Measurements from ENCODE around the gene KIAA0825.

KIAA0825 gene

DNA sequence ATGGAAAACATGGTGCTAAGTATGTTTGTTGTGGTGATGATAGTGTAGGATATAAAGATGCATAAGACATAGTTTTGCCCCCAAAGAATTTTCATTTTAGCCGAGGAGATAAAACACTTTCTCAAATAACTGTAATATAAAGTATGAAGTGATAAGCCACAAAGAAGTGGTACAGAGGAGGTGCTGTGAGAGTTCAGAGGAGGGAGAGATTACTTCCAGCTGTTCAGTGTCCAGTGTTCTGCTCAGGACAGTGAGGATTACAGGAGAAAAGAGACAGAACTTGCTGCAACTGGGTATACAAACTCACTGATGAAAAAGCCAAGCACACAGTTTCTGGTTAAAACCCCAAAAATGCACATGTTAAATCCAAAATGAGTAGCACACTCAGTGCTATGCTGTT, 309.3 kb downstream of the KIAA0825 start:
- no peak for DNase-seq

DNA sequence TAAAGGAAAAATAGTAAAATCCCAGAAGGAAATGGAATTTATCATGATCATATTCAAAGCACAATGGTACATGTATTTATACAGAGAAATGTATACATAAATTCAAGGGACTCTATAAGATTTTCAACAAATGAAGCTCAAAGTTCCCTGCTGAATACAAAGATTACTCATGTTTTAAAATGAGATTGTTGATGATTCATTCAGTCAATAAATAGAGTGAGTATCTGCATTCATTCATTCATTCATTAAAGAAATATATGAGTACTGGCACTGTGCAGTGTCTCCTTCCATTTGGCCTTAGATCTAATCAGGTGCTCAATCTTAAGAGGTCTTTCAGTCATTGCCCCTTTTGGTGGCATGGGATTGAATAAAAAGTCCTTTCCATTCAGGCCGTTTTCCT, 310.0 kb downstream of the KIAA0825 start:
- DNase-seq, result no peak

DNA sequence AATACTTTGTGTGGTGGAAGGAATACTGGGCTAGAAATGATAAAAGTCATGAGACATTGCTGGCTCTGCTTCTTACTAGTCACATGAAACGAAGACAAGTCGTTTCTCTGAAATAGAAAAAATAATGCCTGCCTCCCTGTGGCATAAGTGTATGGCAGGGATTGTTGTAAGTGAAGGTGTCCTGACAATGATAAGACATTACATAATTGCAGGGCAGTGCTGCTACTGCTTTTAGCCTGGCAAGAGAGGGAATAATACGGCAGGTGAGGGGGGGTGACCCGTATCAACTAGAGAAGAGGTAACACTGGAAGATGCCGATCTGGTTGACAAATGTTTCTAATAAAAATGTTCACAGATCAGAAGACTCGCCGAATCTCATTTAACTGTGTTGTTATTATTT, 314.3 kb downstream of the KIAA0825 start:
- DNase-seq, result no peak

DNA sequence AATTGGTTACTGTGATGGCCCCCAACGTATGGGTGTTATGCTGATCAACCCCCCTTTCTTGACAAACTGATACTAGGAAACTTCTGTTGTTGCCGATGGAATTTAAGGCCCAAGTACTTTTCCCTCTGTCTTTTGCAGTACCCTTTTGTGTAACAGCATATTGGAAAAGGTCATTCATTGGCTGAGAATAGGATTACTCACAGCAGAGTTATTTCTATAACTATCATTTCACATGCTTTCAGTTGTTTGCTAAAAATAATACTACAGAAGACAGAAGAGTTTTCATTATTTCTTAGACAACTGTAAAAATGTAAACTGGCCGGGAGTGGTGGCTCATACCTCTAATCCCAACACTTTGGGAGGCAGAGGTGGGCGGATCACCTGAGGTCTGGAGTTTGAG, 329.5 kb downstream of the KIAA0825 start:
- DNase-seq, result no peak

DNA sequence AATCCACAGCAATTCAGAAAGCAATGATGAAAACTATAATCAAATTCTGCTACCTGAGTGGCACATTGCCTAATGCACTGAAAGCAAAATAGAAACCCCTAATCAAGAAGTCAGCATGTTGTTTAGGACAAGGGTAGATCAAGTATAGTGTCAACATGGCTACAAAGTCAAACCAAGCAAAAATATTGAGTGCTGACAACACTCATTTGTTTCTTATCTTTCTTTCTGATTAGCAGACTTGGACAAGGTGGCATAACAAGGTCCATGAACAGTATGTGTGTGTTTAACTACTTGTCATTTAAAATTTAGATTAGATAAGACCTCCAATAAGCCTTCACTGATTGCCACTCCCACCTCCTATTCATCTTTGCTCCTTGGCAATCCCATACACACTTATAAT, 332.4 kb downstream of the KIAA0825 start:
- no peak for DNase-seq

DNA sequence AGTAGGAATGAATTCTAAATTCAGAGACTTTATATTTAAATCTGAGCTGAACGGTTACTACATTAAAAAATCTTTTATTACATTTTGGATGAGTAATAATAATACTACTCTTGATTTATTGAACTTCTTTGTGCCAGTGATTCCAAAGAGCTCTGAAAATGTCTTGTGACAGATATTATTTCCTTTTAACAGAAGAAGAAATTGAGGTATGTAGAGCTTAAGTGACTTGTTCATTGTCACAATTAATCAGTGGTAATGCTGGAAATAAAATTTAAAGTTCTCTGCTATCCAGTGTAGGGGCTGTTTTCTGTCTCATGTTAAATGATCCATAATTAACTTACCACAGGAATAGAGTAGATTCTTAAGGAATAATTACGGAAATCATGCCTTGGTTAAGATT, 335.3 kb downstream of the KIAA0825 start:
- no peak for DNase-seq

DNA sequence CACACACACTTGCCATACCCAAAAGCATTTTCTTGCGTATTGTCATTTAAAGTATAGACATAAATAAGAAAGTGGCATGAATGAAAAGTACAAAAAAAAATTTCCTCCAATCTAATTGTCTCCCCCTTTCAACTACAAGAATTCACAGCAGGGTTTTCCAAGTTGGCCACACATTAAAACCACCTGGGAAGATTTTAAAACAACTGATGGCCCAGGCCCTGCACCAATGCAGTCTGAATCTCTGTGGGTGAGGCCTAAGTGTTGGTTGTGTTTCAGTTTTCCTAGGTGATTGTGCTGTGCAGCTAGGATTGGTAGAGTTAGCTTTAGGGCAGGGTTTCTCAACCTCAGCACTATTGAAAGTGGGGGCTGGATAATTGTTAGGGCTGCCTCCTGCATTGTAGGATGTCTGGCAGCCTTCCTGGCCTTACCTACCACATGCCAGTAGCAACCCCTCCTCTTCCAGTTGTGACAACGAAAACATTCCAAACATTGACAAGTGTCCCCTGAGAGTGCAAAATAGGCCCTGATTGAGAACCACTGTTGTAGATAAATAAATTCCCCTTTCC, 337.1 kb downstream of the KIAA0825 start:
- DNase-seq, result no peak

DNA sequence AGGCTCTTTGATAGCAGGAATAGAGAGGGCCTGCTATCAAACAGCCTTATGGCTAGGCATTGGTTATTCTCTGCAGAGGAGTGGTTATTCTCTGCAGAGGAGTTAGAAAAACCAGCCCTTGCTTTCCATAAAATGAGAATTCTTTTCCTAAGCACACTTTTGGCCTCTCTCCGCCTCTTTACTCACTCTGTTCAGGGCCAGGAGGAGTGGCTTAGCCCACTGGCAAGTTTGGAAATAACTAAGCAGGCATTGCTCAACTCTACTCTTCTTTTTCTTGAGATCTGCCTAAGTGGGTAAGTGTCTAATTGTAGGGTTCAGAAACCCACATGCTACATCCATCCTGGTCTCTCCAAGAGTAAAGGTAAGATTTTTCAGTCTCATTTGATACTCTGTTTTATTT, 341.7 kb downstream of the KIAA0825 start:
- peak in 1 of 2 donors; percentile 8 for DNase-seq

DNA sequence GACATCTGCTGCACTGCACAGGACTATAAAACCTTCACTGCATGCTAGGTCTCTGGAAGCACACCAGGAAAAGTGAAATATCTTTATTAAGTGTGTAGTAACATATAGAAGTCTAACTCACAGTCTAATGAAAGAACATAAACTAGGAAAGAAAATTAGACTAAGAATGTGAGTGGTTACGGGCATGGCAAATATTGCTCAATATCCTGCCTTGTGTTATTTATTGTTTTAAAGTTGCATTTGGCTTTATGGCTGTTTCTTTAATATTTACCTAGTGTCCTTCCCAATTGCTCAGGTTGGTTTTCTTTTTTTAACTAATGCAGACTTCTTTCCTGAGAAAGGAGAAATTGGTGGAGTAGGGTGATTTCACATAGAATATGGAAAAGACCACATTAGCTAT, 342.4 kb downstream of the KIAA0825 start:
- DNase-seq, result no peak

DNA sequence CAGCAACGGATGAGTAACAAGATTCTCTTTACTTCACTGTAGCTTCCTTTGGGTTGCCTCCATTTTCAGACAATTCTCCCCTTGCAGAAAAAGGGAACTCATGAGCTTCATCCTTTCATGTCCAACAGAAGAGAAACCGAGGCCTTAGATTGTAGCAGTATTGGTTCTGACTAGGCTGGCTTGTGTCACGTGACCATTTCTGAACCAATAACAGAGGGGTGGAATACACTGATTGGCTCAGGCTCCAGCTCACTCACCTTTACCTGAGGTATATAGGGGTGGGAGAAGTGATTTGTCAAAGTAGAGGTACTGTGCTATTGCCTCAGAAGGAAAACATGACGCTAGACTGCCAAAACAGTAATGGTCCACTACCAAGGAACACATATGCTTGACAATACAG, 343.7 kb downstream of the KIAA0825 start:
- DNase-seq, result no peak

DNA sequence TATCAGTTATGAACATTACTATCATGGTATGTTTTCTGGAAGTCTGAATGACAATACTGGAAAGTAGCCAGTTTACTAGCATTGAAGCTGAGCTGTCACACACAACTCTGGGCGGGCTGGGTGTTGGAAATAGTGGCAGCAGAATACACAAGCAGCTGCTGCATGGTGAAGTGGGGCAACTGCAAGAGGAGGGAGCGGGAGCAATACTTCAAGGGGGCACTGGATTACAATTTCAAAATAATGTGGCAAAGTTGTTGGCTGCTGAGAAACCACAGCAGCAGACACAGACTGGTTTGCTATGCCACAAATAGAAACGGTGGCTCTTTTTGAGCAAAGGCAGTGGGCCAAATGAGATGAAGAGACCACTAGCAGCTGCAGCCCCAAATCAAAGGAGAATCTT, 350.2 kb downstream of the KIAA0825 start:
- DNase-seq, result no peak

DNA sequence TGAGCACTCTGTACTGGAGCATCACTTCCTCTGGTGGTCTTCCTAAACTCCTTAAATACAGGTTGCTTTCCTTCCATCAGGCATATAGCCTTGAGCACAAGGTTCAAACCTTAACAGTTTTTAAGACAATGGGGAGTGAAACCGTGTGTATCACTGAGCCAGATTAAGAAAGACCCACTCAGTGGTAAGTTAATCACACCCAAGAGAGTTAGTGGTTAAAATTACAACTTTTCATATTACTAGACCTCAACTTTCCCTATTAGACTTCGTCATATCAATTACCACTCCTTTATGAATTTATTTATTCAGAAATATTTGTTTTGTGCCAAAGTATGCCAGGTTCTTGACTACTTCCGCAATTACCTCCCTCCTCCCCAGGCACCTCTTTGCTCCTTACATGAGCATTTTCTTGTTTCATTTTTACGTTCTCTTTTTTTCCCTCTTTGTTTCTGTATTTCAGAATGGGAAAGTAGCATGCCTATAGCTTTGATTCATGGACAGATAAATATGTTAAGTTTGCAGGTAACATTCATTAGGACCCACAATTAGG, 351.0 kb downstream of the KIAA0825 start:
- no peak for DNase-seq

DNA sequence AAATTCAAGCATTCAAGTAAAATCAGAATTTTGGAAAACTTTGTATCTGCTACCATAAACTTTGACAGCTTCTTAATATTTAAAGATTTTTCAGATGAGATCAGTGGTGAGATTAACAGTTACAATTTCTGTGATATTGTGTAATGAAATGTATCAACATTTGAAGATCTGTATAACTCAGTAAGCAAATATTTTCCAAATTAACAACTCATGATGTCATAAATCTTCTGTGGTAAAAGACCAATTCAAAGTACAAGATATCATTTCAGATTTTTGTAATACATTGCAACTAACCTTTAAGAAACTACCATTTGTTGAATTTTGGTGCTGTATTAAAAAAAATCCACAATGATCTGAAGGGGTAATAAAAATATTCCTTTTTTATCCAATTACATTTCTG, 352.2 kb downstream of the KIAA0825 start:
- DNase-seq, result no peak

DNA sequence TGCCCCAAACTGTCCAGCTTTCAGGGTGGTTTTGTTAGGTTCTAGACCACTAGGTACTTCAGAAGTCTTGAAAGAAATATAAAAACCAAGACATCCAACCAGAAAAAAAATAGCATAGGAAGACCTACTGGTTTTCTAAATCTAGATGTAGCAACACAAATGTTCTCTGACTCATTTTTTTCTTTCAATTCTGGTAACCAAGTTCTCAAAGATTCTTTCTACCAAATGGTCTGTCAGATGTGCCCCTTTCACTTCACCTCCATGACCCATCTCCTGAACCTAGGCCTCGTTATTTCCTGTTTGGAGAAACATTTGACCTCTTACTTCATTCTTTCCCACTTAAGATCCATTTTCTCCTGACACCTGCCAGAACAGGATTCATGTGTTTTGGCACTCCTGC, 355.3 kb downstream of the KIAA0825 start:
- DNase-seq, result no peak

DNA sequence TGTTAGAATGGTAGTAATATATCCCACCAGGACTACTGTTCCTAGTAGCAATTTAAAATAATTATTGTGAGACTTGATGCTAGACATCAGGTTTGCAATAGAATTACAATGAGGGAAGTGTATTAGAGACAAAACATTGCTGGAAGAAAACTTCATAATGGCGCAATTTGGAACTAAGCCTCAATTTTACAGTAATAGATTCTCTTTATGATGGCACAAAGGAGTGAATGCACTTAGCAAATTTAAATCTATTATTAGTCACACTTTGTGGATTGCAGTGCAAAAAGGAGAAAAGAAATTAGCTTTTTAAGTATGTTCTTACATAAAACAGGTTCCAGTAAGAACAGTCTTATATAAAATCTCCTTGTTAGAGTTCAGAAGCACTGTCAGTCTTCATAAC, 358.3 kb downstream of the KIAA0825 start:
- no peak for DNase-seq

DNA sequence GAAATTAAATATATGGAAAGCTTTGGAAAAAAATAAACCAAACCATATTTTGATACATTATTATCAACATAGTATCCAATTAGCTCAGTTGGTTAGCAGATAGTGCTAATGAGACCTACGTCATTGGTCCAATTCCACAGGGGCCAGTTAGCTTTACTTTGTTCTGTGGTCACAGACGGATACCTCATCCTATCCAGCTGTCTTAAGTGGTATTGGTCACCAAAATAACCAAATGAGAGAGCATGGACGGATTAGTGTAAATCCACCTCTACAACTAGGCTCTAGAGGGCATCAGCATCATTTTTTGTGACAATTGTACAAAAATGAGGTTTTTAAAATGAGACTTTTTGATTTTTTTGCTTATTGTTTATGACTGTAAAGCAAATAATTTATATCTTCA, 364.2 kb downstream of the KIAA0825 start:
- DNase-seq, result no peak

DNA sequence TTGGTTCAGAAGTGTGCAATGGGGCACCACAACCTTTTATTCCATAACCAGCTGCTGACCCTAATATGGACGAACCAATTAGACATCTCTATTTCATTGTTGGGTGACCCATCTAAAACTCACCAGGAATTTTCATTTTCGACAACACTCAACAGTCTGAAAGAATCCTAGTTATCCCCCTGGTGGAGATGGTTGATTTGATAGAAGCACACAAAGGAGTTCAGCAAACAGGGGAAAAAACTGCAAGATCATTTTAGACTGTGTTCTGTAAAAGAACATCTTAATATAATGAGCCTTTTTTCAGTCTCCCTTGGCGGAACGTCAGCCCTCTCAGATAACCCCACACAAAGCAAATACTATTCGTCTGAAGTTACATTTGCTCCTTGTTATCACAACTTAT, 367.4 kb downstream of the KIAA0825 start:
- DNase-seq, result no peak

DNA sequence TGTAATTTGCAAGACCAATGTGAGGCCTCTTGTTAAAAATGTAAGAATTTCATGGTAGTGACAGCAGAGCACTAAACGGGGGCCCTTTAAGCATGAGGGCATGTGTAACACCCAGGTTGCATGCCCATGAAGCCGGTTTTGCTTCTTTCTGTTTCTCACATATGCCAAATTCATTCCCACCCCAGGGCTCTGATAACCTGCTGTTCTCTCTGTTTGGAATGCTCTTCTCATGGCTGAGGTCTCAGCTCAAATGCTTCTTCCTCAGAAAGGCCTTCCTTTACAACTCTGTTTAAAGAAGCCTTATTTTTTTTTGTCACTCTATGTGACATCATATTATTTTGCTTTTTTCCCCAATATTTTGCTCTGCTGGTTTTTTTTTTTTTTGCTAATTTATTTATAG, 369.0 kb downstream of the KIAA0825 start:
- no peak for DNase-seq

DNA sequence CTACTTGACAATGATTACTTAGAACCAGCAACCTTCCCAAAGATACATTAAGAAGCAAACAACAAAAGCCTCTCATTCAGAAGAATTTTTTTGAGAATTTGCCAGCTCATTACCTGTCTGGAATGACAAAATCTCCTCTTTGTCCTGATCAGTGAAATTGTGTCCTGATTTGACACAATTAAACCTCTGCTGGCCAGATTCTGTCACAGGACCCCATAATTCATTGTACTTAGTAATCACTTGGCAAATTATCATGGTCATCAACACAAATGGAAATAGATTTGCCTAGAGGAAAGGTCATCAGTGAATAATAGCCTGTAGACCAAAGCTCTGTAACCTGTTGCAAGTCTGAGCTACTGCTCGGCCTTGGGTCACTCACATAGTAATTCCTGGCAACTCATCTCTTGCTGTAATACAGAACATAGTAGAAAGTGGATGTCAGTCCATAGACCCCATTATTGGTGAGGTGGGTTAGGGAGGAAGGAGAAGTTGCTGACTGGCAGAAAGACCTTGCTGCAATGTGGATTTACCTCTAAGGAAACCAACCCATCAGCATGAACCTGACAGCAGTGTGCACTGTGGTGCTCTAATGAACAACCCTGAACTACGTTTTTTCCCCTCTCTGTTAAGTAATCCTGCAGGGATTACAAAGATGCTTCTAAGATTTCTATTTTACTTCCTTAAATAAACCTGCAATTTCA, 370.1 kb downstream of the KIAA0825 start:
- DNase-seq, result no peak

DNA sequence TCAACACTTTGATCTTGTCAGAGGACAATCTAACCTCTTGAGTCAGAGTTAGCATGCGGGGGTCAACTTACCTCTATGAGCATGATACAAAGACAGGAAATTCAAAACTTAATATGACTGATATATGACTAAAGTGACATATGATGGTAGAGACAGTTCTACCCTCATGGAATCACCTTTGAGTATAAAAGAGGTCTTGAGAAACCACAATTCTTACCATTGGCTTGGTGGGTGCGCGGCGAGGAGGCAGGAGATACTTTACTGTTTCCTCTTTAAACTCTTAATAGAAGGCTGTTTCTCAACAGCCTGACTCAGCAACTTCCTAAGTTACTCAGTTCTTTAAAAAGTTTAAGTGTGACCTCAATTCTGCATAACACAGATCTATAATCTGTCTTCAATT, 372.8 kb downstream of the KIAA0825 start:
- peak; percentile 45 to 68 for DNase-seq

DNA sequence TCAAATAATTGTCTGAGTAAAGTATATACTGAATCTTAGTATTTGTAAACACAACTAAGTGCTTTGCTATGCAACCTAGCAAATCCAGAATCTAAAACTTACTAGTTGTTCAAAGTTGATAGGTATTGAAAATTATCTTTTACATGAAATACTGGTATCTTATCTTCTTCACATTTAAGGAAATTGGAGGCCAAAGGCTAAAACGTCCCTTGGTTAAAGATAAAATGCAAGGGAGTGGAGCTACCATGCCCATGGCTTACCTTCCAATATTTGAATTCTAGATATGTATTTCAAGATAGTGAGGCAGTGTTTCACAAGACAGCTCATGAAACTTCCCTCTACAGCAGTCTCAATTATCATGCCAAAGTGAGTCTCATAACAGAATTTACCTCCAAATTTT, 373.5 kb downstream of the KIAA0825 start:
- no peak for DNase-seq

DNA sequence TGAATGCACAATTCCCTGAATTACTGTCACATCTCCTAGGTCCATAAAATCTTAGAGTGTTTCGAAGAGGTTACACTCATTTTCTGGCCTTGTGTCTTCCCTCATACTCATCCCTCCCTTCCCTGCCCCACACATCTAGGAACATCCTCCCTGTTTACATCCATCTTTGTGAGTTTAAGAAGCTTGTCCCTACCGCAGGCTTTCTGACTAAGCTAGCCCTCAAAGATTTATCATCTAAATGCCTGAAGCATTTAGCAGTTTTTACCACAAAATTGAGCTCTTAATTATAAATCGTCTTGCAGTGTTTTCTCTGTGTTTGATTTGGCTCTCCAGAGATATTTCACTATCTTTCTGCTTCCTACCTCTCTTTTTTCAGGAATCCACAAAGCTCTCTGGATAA, 374.8 kb downstream of the KIAA0825 start:
- no peak for DNase-seq

DNA sequence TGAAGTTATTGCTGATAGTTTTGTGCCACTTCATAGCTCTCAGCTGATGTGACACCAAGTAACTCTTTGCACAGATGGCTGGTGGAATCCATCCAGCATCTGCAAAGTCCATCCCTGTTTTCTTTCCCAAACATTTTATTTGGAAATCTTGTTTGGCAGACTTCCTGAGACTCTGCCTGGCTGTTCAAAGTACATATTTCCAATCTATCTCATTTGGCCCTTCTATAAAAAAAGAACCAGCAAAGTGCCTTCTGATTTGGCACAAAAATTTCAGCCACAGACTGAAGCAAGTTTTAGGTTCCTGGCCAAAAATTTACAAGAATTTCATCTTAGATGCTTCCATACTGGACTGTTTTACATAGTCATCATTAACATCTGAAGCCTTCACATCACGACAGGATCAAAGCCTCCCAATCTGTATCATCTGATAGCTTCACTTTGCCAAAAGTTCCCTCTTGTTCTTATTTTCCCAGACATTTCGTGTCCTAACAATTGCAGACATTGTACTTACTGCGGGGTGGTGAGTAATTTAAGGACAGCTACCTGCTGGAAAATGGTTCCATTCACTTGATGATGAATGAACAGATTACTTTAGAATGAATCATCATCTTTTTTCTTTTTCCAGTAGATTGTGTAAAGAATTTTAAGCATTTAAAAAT, 377.3 kb downstream of the KIAA0825 start:
- DNase-seq, result no peak

DNA sequence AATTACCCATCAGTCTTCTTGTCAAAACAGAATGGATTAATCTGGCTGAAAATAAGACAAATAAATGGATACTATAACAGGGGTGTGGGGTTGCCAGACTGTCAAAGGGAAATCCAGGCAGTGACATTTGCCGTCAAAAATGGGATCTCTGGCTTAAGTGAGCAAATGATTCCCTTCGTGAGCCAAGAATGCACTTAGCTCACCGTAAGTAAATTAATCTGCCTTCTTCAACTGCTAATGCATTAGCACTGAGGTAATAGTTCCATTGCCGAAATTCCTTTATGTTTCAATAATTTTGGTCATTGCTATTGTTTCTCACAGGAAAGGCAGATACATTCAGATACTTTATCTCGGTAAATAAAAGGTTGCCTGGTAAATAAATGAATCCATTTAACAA, 377.8 kb downstream of the KIAA0825 start:
- no peak for DNase-seq

Data from inflammatory macrophage (primary cell).